Measurements from ENCODE around the gene CDR2.
"Not testable (repeated sequence)": the region's sequence is repeated elsewhere in the genome, so short reads cannot be mapped to it uniquely, and the experiment has no call there.

GRCh38 chr16:22301423-22301822 is 73.0 kb downstream of the CDR2 start:
- not testable (repeated sequence) for TF ChIP-seq CTCF, POLR2A (IDR thresholded peaks at IDR 0.05)

Data from uterus (tissue), 2 donors.